GM21529 (cell line): ENCODE results near the gene KLRC3.
"Not testable (repeated sequence)": the region's sequence is repeated elsewhere in the genome, so short reads cannot be mapped to it uniquely, and the experiment has no call there.

ENCODE experiments used
- ATAC-seq: cut with Tn5 transposase; IDR thresholded peaks from one replicate; pipeline ENCODE4 v1.9.1; 2021; ENCODE audit not compliant: unreplicated experiment

The KLRC3 gene

DNA sequence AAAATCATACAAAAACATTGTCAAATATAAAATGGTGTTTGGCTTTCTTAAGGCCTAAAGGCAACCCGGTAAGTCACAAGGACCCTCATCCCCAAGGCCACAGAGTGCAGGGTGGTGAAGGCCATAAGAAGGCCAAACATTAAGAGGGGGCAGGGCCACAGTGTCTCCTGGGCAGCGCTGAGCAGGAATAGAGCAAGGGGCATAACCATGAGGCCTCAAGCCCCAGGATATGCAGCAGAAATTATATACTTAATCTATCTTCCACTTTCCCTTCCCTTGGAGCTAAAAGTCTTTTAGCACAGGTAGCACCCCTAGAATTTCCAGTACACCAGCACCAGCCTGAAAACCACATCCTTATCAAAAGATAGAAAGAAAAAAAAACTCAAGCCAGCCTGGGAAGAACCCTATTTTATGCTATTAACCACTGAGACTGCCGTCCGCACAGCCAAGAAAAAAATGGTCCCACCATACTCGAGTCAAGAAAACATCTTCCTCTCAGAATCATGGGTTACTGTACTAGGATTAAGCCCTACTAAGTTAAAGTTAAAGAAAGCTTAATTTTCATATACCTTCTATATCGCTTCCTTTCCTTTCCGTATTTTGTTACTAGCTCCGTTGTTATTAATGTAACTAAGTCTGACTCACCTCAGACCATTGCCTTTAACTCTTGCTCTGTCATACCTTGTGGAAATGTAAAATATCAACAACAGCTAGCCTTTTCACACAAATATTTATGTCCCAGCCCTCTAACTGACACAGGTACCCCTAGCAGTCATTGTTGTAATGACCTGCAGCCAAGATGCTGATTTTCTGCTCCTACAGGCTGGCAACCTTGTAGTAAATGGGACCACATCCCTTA is 50.6 kb downstream of the KLRC3 start:
- no peak for ATAC-seq

- no peak for ATAC-seq
These were observed 51.9 kb downstream of the KLRC3 start for GRCh38 chr12:10368206-10369171.

- not testable (repeated sequence) for ATAC-seq
These were observed 52.7 kb downstream of the KLRC3 start for GRCh38 chr12:10367714-10368113.

- no peak for ATAC-seq
These were observed 53.5 kb downstream of the KLRC3 start for GRCh38 chr12:10366875-10367274.

DNA sequence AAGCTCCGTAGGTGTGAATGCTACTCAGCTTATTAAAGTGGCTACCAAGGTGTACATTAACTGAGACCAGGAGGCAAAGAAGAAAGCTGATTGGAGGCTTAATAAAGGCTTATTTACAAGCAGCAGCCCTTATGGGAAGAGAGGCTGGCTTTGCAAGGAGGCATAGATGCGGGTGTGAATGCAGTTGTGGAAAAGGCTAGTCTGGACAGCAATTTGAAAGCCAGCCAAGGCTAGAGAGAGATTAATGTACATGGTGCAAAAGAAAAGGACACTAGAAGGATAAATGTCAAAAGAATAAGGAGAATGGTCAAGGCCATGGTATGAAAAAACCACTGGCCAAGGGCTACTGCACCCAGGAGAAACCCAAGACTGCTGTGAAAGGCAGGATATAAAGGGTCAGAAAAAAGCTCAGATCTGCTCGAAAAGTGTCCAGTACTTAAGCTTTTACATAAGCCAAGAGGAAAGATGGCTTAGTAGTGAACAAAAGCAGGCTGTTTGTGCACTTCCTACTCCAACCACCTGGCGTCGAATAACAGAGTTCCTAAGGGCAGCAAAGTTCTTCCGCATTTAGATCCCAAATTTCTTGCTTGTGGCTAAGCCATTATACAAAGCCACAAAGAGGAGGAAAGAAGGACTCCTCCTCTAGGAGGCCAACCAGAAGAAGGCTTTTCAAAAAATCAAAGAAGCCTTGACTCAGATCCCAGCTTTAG is 54.5 kb downstream of the KLRC3 start:
- ATAC-seq = no peak

- peak; percentile 52 for ATAC-seq
These were observed 55.4 kb downstream of the KLRC3 start for GRCh38 chr12:10364815-10365622.

GRCh38 chr12:10363914-10364814 is 56.2 kb downstream of the KLRC3 start:
- peak; percentile 92 for ATAC-seq

- ATAC-seq = no peak
These were observed 56.8 kb downstream of the KLRC3 start for GRCh38 chr12:10363658-10363913.

DNA sequence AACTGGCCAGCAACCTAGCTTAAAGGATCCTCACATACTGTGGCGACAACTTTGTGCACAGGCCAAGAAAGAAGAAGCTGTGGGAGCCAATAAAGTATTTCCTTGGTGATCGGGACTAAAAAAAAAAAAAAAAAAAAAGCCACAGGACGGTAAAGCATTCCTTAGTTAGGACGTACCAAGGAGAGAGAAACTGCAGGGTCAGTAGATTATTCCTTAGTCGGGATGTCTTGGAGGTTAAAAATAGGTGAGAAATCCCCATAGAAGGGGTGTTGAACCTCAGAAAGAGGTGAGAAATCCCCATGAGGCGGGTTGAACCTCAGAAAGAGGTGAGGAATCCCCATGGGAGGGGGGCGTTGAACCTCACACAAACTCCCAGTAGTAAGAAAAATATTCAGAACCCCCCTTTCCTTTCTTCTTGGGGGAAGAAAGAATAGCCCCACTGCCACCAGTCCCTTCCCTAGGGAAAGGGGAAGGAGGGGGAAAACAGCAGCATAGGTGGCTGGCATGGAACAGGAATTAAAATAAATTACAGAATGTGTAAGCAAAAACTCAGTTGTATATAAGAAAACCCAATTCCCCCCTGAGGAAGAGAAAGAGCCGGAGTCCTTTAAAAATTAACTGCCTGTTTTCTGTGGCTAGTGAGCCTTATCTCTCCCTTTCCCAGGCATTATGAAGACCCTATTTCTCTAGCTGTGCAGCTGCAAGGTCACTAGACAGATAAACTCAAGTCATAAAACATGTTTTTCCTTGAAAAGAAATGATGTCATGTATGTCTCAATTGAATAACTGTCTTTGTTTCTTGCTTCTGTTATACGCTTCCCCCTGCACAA is 57.4 kb downstream of the KLRC3 start:
- no peak for ATAC-seq

DNA sequence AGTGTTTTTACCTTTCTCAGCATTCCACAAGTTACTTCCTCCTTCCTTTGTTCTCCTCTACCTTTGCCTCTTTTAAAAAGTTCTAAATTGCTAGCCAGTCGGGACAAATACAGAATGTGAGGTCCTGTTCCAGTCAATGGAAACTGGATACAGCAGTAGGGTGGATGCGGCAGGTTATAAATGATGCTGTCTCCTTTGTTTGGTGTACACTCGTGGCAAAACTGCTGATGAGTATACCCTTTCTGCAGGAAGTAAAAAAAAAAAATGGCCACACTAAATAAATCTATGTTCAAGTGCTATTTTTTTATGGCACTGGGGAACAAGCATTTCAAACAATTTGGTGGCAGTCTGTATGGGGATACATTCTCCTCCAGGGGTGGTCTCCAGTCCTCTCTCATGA is 58.1 kb downstream of the KLRC3 start:
- no peak for ATAC-seq
